Fibroblast of lung (primary cell): ENCODE data around the gene TACSTD2. TPM values are rescaled to one million over a fixed set of nuclear protein-coding genes. Genes with fewer than 3 reads are reported as not detected.
"Not testable (repeated sequence)": the region's sequence is repeated elsewhere in the genome, so short reads cannot be mapped to it uniquely, and the experiment has no call there.

ENCODE experiments used
- DNase-seq, 2 donors: peaks; one replicate each; pipeline versions ENCODE4 v3.0.0 to v3.0.0-alpha.2; 2010; ENCODE audit warnings: low read depth in 2 of 2
- H2AFZ ChIP-seq: 2 replicates; pipeline ENCODE4 v1.5.1; 2012; ENCODE audit warnings: low read length, control low read depth, inconsistent platforms
- H3K27ac ChIP-seq: 2 replicates; pipeline ENCODE4 v1.5.1; 2011; ENCODE audit warnings: low read length, control low read depth; ENCODE audit not compliant: insufficient read depth
- H3K27me3 ChIP-seq: 2 replicates; pipeline ENCODE4 v1.5.1; 2011; ENCODE audit warnings: mild to moderate bottlenecking, low read length; ENCODE audit not compliant: control insufficient read depth, insufficient read depth
- H3K36me3 ChIP-seq: 2 replicates; pipeline ENCODE4 v1.5.1; 2011; ENCODE audit warnings: low read length; ENCODE audit not compliant: control insufficient read depth, insufficient read depth
- H3K4me1 ChIP-seq: 2 replicates; pipeline ENCODE4 v1.5.1; 2011; ENCODE audit warnings: low read length; ENCODE audit not compliant: control insufficient read depth, insufficient read depth; ENCODE audit errors: extremely low read depth
- H3K4me2 ChIP-seq: 2 replicates; pipeline ENCODE4 v1.5.1; 2011; ENCODE audit warnings: low read length, control low read depth; ENCODE audit not compliant: insufficient read depth; ENCODE audit errors: extremely low read depth
- H3K4me3 ChIP-seq, 4 experiments: fragments of 200-600 bp in 1 of 4; sonication (generic) in 1 of 4; replicated peaks in 1 of 4; 2 replicates each; pipeline ENCODE4 v1.5.1; 2011 to 2016; ENCODE audit warnings: low read length in 4 of 4, low read depth in 3 of 4, mild to moderate bottlenecking in 3 of 4, control low read depth in 2 of 4, inconsistent platforms in 1 of 4, mixed read lengths in 1 of 4; ENCODE audit not compliant: insufficient read depth in 1 of 4; ENCODE audit errors: control extremely low read depth in 1 of 4
- H3K79me2 ChIP-seq: 2 replicates; pipeline ENCODE4 v1.5.1; 2012; ENCODE audit warnings: mild to moderate bottlenecking, low read length, inconsistent platforms; ENCODE audit not compliant: control insufficient read depth, insufficient read depth
- H3K9ac ChIP-seq: 2 replicates; pipeline ENCODE4 v1.5.1; 2011; ENCODE audit warnings: mild to moderate bottlenecking, low read length, control low read depth; ENCODE audit not compliant: insufficient read depth
- H3K9me3 ChIP-seq: 2 replicates; pipeline ENCODE4 v1.5.1; 2012; ENCODE audit warnings: low read depth, low read length; ENCODE audit not compliant: control insufficient read depth, insufficient read depth
- H4K20me1 ChIP-seq: 2 replicates; pipeline ENCODE4 v1.5.1; 2011; ENCODE audit warnings: low read length; ENCODE audit not compliant: control insufficient read depth, insufficient read depth; ENCODE audit errors: extremely low read depth
- EZH2 ChIP-seq: IDR thresholded peaks from 2 replicates; pipeline ENCODE4 v1.5.1; 2012; ENCODE audit warnings: low read length, control low read depth, mild to moderate bottlenecking; ENCODE audit errors: missing control alignments
- polyA plus RNA-seq, 2 donors: library from polyadenylated mRNA; depleted of rRNA in 1 of 2; stranded (reverse) in 1 of 2; unstranded in 1 of 2; fragments of >200 nt; gene quantifications; 2 replicates each; pipeline ENCODE4 v1.2.1, GENCODE V29; 2011 to 2012; ENCODE audit warnings: missing spikeins in 1 of 2
- total RNA-seq: library from RNA; depleted of rRNA; stranded (reverse); fragments of >200 nt; gene quantifications from 2 replicates; pipeline ENCODE4 v1.2.1, GENCODE V29; 2014
- TF ChIP-seq, protein P1 (sequence below), 2 donors: IDR thresholded peaks in 1 of 2; conservative IDR thresholded peaks in 1 of 2; 1 replicate in 1 of 2; 2 replicates in 1 of 2; pipeline ENCODE4 v1.5.1; 2011 to 2012; ENCODE audit warnings: low read length in 2 of 2, control low read depth in 1 of 2, inconsistent platforms in 1 of 2, low read depth in 1 of 2, mild to moderate bottlenecking in 1 of 2

The TACSTD2 gene
- total and polyA plus RNA-seq, 2 donors (not counting 1 experiment from before 2014, with no cell fraction given) = 0.17 to 0.22 TPM

DNA sequence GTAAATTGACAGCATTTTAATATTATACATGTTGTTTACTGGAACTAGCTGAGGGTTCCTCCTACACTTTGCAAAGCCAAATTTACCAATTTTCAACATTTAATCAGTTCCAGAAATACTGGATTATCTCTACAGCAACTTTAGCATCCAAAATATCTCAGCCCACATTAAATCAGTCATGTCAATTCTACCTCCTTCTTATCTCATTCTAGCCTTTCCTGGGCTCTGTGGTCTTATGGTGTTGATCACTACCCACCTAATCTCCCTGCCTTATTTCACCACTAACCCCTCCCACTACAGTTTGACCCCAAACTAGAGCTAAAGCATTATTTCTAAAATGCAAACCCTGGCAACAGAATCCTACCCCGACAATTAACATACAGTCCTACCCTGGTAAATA, 33.8 kb downstream of the TACSTD2 start:
- no peaks in the 10 kb centered on the region for H4K20me1 ChIP-seq
- no peak overlapping the region for H3K4me3 ChIP-seq
- H3K79me2 ChIP-seq = no peaks in the 10 kb centered on the region
- H3K4me1 ChIP-seq = no peaks in the 10 kb centered on the region
- H3K9me3 ChIP-seq = no peaks in the 10 kb centered on the region
- H3K4me2 ChIP-seq = no peak overlapping the region
- no peak for TF ChIP-seq EZH2
- TF ChIP-seq, protein P1, sequence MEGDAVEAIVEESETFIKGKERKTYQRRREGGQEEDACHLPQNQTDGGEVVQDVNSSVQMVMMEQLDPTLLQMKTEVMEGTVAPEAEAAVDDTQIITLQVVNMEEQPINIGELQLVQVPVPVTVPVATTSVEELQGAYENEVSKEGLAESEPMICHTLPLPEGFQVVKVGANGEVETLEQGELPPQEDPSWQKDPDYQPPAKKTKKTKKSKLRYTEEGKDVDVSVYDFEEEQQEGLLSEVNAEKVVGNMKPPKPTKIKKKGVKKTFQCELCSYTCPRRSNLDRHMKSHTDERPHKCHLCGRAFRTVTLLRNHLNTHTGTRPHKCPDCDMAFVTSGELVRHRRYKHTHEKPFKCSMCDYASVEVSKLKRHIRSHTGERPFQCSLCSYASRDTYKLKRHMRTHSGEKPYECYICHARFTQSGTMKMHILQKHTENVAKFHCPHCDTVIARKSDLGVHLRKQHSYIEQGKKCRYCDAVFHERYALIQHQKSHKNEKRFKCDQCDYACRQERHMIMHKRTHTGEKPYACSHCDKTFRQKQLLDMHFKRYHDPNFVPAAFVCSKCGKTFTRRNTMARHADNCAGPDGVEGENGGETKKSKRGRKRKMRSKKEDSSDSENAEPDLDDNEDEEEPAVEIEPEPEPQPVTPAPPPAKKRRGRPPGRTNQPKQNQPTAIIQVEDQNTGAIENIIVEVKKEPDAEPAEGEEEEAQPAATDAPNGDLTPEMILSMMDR (conservative IDR thresholded peaks at IDR 0.05 in 1 of 2, IDR thresholded peaks at IDR 0.05 in 1 of 2; ENCODE audit: low read depth in 1 of 2, low read length in 2 of 2) = no peak
- no peak overlapping the region for H2AFZ ChIP-seq
- H3K27me3 ChIP-seq = no peaks in the 10 kb centered on the region
- DNase-seq = no peak
- H3K9ac ChIP-seq = no peak overlapping the region
- no peaks in the 10 kb centered on the region for H3K36me3 ChIP-seq
- H3K27ac ChIP-seq = no peak overlapping the region

DNA sequence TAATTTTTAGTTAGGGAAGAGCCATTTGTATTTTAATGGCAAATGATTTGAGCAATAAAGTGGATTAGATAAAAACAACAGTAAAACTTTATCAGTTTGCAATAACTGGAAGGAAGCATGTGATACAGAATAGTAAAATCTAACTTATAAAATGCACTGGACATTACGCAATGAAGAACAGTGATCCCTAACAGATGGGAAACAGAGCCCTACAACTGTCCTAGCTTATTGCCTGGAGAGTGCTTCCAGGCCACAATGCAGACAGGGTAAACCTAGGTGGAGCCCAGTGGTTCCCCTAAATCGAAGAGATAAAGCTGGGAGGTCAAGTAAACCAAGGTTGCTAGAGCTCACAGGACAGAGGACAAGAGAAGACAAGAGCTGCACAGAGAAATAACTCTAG, 37.5 kb downstream of the TACSTD2 start:
- Histone ChIP-seq H4K20me1 (no peaks in the 10 kb centered on the region), H3K4me3 (no peak overlapping the region), H3K9me3 (no peaks in the 10 kb centered on the region), H3K36me3 (no peaks in the 10 kb centered on the region), H3K79me2 (no peaks in the 10 kb centered on the region), H3K27me3 (no peaks in the 10 kb centered on the region), H3K4me2 (no peak overlapping the region), H3K4me1 (no peaks in the 10 kb centered on the region), H3K27ac (no peak overlapping the region), H2AFZ (no peak overlapping the region), H3K9ac (no peak overlapping the region)
- DNase-seq = peak in 1 of 2 donors; percentile 52
- TF ChIP-seq, protein P1 (conservative IDR thresholded peaks at IDR 0.05 in 1 of 2, IDR thresholded peaks at IDR 0.05 in 1 of 2; ENCODE audit: low read depth in 1 of 2, low read length in 2 of 2) = no peak
- no peak for TF ChIP-seq EZH2

DNA sequence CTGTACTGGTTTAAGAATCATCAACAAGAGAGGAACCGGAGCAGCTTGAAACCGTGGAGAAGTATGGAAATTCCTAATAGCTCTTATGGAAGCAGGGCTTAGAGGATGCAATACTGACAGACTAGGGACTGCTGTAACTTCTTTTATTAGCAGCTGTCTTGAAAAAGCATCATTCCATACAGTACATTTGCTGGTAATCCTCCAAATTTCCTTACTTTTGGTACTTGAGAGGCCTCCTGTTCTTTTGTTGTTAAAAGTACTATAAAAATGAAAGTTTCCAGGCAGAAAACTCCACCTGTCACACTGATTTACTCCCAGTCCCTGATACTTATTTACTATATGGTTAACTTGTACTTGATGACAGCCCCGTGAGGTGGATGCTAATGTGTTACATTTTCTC, 38.2 kb downstream of the TACSTD2 start:
- H3K9me3 ChIP-seq = no peaks in the 10 kb centered on the region
- no peaks in the 10 kb centered on the region for H3K36me3 ChIP-seq
- H2AFZ ChIP-seq = no peak overlapping the region
- no peaks in the 10 kb centered on the region for H3K27me3 ChIP-seq
- no peak overlapping the region for H3K4me3 ChIP-seq
- no peak overlapping the region for H3K9ac ChIP-seq
- H4K20me1 ChIP-seq = no peaks in the 10 kb centered on the region
- H3K4me1 ChIP-seq = no peaks in the 10 kb centered on the region
- TF ChIP-seq, protein P1 (conservative IDR thresholded peaks at IDR 0.05 in 1 of 2, IDR thresholded peaks at IDR 0.05 in 1 of 2; ENCODE audit: low read depth in 1 of 2, low read length in 2 of 2) = no peak
- no peak for TF ChIP-seq EZH2
- no peak overlapping the region for H3K4me2 ChIP-seq
- no peaks in the 10 kb centered on the region for H3K79me2 ChIP-seq
- H3K27ac ChIP-seq = no peak overlapping the region
- no peak for DNase-seq

DNA sequence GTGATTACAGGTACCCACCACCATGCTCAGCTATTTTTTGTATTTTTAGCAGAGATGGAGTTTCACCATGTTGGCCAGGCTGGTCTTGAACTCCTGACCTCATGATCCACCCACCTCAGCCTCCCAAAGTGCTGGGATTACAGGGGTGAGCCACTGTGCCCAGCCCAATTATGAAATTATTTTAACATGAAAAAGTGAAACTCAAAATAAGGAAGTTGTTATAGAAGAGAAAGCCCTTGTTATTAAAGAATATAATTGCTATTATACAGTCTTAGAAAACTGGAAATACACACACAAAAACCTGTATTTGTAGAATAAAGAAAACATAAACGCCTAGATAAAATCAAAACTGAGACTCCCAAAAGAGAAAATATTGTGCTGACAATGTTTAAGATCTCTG, 45.2 kb downstream of the TACSTD2 start:
- H3K9ac ChIP-seq, H3K36me3 ChIP-seq: not testable (repeated sequence)

More for the DNA sequence above, 45.2 kb downstream of the TACSTD2 start:
- not testable (repeated sequence) for H2AFZ ChIP-seq, H3K79me2 ChIP-seq, H3K27me3 ChIP-seq, H3K9me3 ChIP-seq, DNase-seq, H4K20me1 ChIP-seq, H3K4me3 ChIP-seq, H3K27ac ChIP-seq, H3K4me2 ChIP-seq, H3K4me1 ChIP-seq
